Activated CD4-positive, alpha-beta T cell treated with anti-CD3 and anti-CD28 coated beads, Interleukin-2, Interleukin-6, amounts not matched to agents 100 ng/mL and 50 ng/mL, durations not matched to agents 16 hours and 8 hours (primary cell): ENCODE results near the gene SAV1.

Experiments
- DNase-seq: peaks from one replicate; pipeline ENCODE4 v3.0.0-alpha.2; 2020

Gene SAV1

GRCh38 chr14:50605766-50606165 is 62.3 kb downstream of the SAV1 start:
- DNase-seq: no peak

- DNase-seq: no peak
Measured at GRCh38 chr14:50603565-50603964, 64.5 kb downstream of the SAV1 start.

- no peak for DNase-seq
Measured at GRCh38 chr14:50602035-50602434, 66.1 kb downstream of the SAV1 start.

GRCh38 chr14:50601394-50601793 is 66.7 kb downstream of the SAV1 start:
- DNase-seq: no peak

GRCh38 chr14:50600849-50601248 is 67.3 kb downstream of the SAV1 start:
- no peak for DNase-seq

DNA sequence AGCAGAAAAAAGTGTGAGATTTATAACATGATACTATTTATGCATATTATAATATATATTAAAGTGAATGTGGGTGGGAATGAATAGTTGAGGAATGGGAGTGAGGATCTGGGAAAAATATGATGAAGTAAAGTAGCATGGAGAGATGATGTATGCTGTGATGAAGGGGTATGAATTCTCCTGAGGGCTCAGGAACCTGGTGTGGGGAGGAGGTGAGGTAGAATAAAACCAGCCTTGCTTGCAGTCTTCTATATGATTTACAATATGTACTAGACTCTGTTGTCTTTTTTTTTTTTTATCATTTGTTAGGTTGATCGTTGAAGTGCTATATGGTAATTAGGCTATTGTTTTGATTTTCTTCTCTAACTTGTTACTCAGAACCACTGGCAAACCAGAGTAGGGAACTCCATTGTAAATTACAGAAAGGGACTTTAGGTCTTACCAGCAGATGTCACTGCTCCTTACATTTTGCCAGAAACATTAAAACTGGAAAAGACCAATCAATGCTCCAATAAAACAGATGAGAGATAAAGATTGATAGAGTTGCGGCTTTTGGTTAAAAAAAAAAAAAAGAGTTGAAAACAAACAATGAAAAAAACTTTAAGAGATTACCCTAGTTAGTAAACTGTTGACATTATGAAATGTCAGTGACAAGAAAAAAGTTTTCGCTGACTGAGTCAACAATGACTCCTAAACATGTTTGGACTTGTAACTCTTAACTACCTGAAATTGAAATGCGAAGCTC is 68.2 kb downstream of the SAV1 start:
- peak; percentile 22 for DNase-seq

DNA sequence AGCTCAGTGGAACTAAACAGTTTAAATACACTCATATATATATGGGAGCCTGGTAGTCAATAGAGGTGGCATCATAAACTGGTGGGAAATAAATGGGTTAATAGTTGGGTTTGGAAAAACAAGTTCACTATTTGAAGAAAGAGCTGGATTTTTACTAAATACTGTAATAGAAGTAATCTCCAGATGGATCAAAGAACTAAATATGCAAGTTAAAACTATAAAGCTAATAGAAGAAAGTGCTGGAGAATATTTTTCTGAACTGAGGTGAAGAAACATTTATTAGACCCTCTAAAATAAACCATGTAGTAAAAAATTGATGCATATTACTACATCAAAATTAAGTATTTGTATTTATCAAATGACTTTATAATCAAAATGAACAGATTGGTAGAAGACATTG is 69.3 kb downstream of the SAV1 start:
- no peak for DNase-seq

- DNase-seq: no peak
Measured at GRCh38 chr14:50594577-50595316, 73.4 kb downstream of the SAV1 start.

- DNase-seq: no peak
Measured at GRCh38 chr14:50590464-50590863, 77.6 kb downstream of the SAV1 start.
